WTC11 (cell line): ENCODE measurements around the gene KIRREL3.

Experiments used
- CBFB ChIP-seq: sonication (generic); formaldehyde crosslinking; IDR thresholded peaks from 2 replicates; pipeline ENCODE4 v1.8.1; 2022; ENCODE audit warnings: mild to moderate bottlenecking, low read depth, missing genetic modification reagents
- CREB1 ChIP-seq: sonication (generic); formaldehyde crosslinking; IDR thresholded peaks from 2 replicates; pipeline ENCODE4 v1.8.0; 2023; ENCODE audit warnings: mild to moderate bottlenecking, missing genetic modification reagents
- CREM ChIP-seq: sonication (generic); formaldehyde crosslinking; IDR thresholded peaks from 2 replicates; pipeline ENCODE4 v1.8.1; 2022; ENCODE audit warnings: mild to moderate bottlenecking, missing genetic modification reagents, moderate library complexity
- ETV6 ChIP-seq: sonication (generic); formaldehyde crosslinking; IDR thresholded peaks from 2 replicates; pipeline ENCODE4 v1.8.1; 2022; ENCODE audit warnings: mild to moderate bottlenecking, missing genetic modification reagents
- MYBL2 ChIP-seq: sonication (generic); formaldehyde crosslinking; IDR thresholded peaks from 2 replicates; pipeline ENCODE4 v1.8.1; 2023; ENCODE audit warnings: mild to moderate bottlenecking, moderate library complexity, missing genetic modification reagents
- NR2C2 ChIP-seq: sonication (generic); formaldehyde crosslinking; IDR thresholded peaks from 2 replicates; pipeline ENCODE4 v1.8.0; 2022; ENCODE audit warnings: mild to moderate bottlenecking, missing genetic modification reagents
- NR3C1 ChIP-seq: sonication (generic); formaldehyde crosslinking; conservative IDR thresholded peaks from 2 replicates; pipeline ENCODE4 v1.8.1; 2023; ENCODE audit warnings: low read depth, mild to moderate bottlenecking, missing genetic modification reagents
- SP1 ChIP-seq: sonication (generic); formaldehyde crosslinking; conservative IDR thresholded peaks from 2 replicates; pipeline ENCODE4 v1.8.1; 2022; ENCODE audit warnings: missing genetic modification reagents
- ZBTB21 ChIP-seq: sonication (generic); formaldehyde crosslinking; IDR thresholded peaks from 2 replicates; pipeline ENCODE4 v1.8.1; 2023; ENCODE audit warnings: mild to moderate bottlenecking, missing genetic modification reagents, borderline replicate concordance
- ZNF232 ChIP-seq: sonication (generic); formaldehyde crosslinking; IDR thresholded peaks from 2 replicates; pipeline ENCODE4 v1.8.0; 2022; ENCODE audit warnings: mild to moderate bottlenecking, missing genetic modification reagents
- TF ChIP-seq, protein P1 (sequence below): sonication (generic); formaldehyde crosslinking; IDR thresholded peaks from 2 replicates; pipeline ENCODE4 v1.8.1; 2022; ENCODE audit warnings: mild to moderate bottlenecking, missing genetic modification reagents, moderate library complexity, borderline replicate concordance
- TF ChIP-seq, protein P2 (sequence below): fragments of 200-600 bp; IDR thresholded peaks from 2 replicates; pipeline ENCODE4 v1.8.0; 2022; ENCODE audit warnings: antibody characterized with exemption
- TF ChIP-seq, protein P3 (sequence below): sonication (generic); formaldehyde crosslinking; IDR thresholded peaks from 2 replicates; pipeline ENCODE4 v1.8.1; 2023; ENCODE audit warnings: mild to moderate bottlenecking, missing genetic modification reagents
- TF ChIP-seq, protein P4 (sequence below): sonication (generic); formaldehyde crosslinking; IDR thresholded peaks from 2 replicates; pipeline ENCODE4 v1.8.0; 2023; ENCODE audit warnings: missing genetic modification reagents

DNA sequence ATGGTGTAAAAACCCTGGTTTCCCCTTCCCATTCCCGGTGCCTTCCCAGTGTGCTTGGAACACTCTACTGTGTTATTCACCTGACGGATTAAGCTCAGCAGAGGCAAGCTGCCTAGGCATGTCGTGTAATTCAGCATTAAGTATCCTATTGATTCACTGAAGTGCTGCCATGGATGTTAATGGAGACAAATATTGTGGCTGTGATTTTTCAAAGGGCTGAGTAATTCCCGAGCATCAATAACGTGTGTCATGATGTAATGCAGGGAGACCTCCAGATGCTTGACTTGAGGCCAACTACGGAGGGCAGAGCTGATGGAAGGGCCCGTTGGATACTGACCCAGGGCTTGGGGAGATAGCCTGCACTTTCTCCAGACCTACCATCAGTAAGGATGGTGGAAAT lies 376.1 kb downstream of the KIRREL3 start:
- no peak for TF ChIP-seq CREM (CRISPR knock-in tag)
- TF ChIP-seq, protein P1, sequence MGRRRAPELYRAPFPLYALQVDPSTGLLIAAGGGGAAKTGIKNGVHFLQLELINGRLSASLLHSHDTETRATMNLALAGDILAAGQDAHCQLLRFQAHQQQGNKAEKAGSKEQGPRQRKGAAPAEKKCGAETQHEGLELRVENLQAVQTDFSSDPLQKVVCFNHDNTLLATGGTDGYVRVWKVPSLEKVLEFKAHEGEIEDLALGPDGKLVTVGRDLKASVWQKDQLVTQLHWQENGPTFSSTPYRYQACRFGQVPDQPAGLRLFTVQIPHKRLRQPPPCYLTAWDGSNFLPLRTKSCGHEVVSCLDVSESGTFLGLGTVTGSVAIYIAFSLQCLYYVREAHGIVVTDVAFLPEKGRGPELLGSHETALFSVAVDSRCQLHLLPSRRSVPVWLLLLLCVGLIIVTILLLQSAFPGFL (CRISPR knock-in tag): no peak
- TF ChIP-seq, protein P2, sequence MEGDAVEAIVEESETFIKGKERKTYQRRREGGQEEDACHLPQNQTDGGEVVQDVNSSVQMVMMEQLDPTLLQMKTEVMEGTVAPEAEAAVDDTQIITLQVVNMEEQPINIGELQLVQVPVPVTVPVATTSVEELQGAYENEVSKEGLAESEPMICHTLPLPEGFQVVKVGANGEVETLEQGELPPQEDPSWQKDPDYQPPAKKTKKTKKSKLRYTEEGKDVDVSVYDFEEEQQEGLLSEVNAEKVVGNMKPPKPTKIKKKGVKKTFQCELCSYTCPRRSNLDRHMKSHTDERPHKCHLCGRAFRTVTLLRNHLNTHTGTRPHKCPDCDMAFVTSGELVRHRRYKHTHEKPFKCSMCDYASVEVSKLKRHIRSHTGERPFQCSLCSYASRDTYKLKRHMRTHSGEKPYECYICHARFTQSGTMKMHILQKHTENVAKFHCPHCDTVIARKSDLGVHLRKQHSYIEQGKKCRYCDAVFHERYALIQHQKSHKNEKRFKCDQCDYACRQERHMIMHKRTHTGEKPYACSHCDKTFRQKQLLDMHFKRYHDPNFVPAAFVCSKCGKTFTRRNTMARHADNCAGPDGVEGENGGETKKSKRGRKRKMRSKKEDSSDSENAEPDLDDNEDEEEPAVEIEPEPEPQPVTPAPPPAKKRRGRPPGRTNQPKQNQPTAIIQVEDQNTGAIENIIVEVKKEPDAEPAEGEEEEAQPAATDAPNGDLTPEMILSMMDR: no peak
- no peak for TF ChIP-seq NR2C2 (CRISPR knock-in tag)
- no peak for TF ChIP-seq ZBTB21 (CRISPR knock-in tag)
- TF ChIP-seq, protein P3, sequence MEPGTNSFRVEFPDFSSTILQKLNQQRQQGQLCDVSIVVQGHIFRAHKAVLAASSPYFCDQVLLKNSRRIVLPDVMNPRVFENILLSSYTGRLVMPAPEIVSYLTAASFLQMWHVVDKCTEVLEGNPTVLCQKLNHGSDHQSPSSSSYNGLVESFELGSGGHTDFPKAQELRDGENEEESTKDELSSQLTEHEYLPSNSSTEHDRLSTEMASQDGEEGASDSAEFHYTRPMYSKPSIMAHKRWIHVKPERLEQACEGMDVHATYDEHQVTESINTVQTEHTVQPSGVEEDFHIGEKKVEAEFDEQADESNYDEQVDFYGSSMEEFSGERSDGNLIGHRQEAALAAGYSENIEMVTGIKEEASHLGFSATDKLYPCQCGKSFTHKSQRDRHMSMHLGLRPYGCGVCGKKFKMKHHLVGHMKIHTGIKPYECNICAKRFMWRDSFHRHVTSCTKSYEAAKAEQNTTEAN: no peak
- TF ChIP-seq ZNF232 (CRISPR knock-in tag): no peak
- TF ChIP-seq SP1: no peak
- no peak for TF ChIP-seq CBFB (CRISPR knock-in tag)
- no peak for TF ChIP-seq NR3C1 (CRISPR knock-in tag)
- TF ChIP-seq ETV6: no peak
- TF ChIP-seq CREB1 (CRISPR knock-in tag): no peak
- no peak for TF ChIP-seq MYBL2 (CRISPR knock-in tag)
- TF ChIP-seq, protein P4, sequence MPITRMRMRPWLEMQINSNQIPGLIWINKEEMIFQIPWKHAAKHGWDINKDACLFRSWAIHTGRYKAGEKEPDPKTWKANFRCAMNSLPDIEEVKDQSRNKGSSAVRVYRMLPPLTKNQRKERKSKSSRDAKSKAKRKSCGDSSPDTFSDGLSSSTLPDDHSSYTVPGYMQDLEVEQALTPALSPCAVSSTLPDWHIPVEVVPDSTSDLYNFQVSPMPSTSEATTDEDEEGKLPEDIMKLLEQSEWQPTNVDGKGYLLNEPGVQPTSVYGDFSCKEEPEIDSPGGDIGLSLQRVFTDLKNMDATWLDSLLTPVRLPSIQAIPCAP (CRISPR knock-in tag): no peak
